Measurements from ENCODE around the gene NTSR1. TPM values are rescaled to one million over a fixed set of nuclear protein-coding genes. Genes with fewer than 3 reads are reported as not detected.

NTSR1 gene
- polyA plus RNA-seq, 1 experiment = 0.09 TPM

GRCh38 chr20:62774762-62775161 is 66.1 kb downstream of the NTSR1 start:
- Histone ChIP-seq H3K4me3 (ENCODE audit: low read depth, low read length) (no peak overlapping the region), H3K27me3 (ENCODE audit: control insufficient read depth, insufficient read depth, low read length) (peaks cover 21% of the 10 kb centered on the region), H3K9me3 (ENCODE audit: control insufficient read depth, insufficient read depth, low read length) (peaks cover 2% of the 10 kb centered on the region; the same call in 1 of the 2 replicates), H3K27ac (ENCODE audit: low read depth, low read length) (no peak overlapping the region)
- TF ChIP-seq CTCF (IDR thresholded peaks at IDR 0.05; ENCODE audit: low read depth, low read length) = no peak
- CTCF ChIA-PET = no interaction called here
- DNase-seq (ENCODE audit: low read depth, low spot score) = no peak
- POLR2A ChIA-PET = no interaction called here

DNA sequence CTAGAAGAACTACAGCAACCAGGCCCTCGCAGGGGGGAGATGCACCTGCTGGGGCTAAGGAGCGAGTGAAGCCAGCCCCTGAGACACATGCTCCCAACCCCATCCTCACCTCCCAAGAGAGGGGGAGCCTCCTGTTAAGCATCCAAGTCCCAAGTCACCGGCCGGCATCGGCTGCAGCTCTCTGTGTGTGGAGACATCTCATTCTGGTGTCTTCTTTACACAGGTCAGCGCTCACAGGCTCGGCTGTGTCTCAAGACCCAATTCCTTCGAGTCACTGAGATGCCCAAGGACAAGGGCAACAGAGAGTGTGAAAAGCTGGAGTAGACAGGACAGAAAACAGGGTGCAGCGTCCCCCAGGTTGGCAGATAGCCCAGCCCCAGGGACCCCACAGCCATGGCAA is 66.6 kb downstream of the NTSR1 start:
- H3K27me3 ChIP-seq (ENCODE audit: control insufficient read depth, insufficient read depth, low read length) = peaks cover 21% of the 10 kb centered on the region
- CTCF ChIA-PET = no interaction called here
- DNase-seq (ENCODE audit: low read depth, low spot score) = no peak

DNA sequence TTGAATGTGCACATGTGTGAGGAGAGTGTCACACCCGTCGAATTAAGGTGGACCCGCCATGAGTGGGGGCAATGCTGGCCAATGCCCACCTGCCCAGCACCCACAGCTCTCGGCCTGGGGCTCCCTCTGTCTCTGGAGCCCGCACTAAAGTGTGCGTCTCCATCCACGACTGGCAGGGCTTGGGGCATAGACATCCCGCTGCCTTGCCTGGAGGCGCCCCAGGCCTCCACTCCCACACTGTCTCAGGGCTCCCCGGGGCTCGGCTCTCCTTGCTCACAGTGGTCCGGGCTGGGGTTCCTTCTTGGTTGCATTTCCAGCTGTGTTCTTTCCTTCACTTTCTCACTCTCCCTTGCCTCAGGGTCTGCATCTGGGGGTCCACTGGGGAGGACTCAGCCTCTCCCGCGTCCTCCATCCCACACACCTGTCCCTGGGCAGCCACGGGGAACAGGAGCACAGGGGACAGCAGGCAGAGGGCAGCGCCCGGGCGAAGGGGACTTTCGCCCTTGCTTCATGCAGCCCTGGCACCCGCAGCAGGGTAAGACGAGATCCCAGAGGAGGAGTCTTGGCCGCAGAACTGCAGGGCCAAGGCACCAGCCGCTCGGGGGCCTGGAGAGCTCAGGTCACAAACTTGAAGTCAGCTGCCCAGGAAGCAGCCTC is 67.5 kb downstream of the NTSR1 start:
- Histone ChIP-seq H3K9me3 (ENCODE audit: control insufficient read depth, insufficient read depth, low read length) (peaks cover 2% of the 10 kb centered on the region; the same call in 1 of the 2 replicates), H3K4me3 (ENCODE audit: low read depth, low read length) (no peak overlapping the region), H3K27ac (ENCODE audit: low read depth, low read length) (no peak overlapping the region), H3K27me3 (ENCODE audit: control insufficient read depth, insufficient read depth, low read length) (peaks cover 21% of the 10 kb centered on the region)
- no peak for DNase-seq (ENCODE audit: low read depth, low spot score)
- ChIA-PET CTCF (no interaction called here), POLR2A (no interaction called here)
- no peak for TF ChIP-seq CTCF (IDR thresholded peaks at IDR 0.05; ENCODE audit: low read depth, low read length)

More for the DNA sequence above, 66.6 kb downstream of the NTSR1 start:
- POLR2A ChIA-PET = no interaction called here
- H3K4me3 ChIP-seq (ENCODE audit: low read depth, low read length) = no peak overlapping the region
- peaks cover 2% of the 10 kb centered on the region; the same call in 1 of the 2 replicates for H3K9me3 ChIP-seq (ENCODE audit: control insufficient read depth, insufficient read depth, low read length)
- no peak overlapping the region for H3K27ac ChIP-seq (ENCODE audit: low read depth, low read length)
- no peak for TF ChIP-seq CTCF (IDR thresholded peaks at IDR 0.05; ENCODE audit: low read depth, low read length)

- POLR2A ChIA-PET = no interaction called here
- no peak for TF ChIP-seq CTCF (IDR thresholded peaks at IDR 0.05; ENCODE audit: low read depth, low read length)
Measured at GRCh38 chr20:62776692-62777527, 68.3 kb downstream of the NTSR1 start.

GRCh38 chr20:62777528-62777830 is 68.8 kb downstream of the NTSR1 start:
- TF ChIP-seq CTCF (IDR thresholded peaks at IDR 0.05; ENCODE audit: low read depth, low read length) = no peak
- POLR2A ChIA-PET = no interaction called here
- H3K27me3 ChIP-seq (ENCODE audit: control insufficient read depth, insufficient read depth, low read length) = peaks cover 18% of the 10 kb centered on the region
- no peak for DNase-seq (ENCODE audit: low read depth, low spot score)
- no peak overlapping the region for H3K27ac ChIP-seq (ENCODE audit: low read depth, low read length)
- CTCF ChIA-PET = no interaction called here
- H3K4me3 ChIP-seq (ENCODE audit: low read depth, low read length) = no peak overlapping the region
- peaks cover 2% of the 10 kb centered on the region; the same call in 1 of the 2 replicates for H3K9me3 ChIP-seq (ENCODE audit: control insufficient read depth, insufficient read depth, low read length)

More at GRCh38 chr20:62776692-62777527, 68.3 kb downstream of the NTSR1 start:
- CTCF ChIA-PET = no interaction called here
- H3K27ac ChIP-seq (ENCODE audit: low read depth, low read length) = no peak overlapping the region
- DNase-seq (ENCODE audit: low read depth, low spot score) = no peak
- H3K27me3 ChIP-seq (ENCODE audit: control insufficient read depth, insufficient read depth, low read length) = peaks cover 17% of the 10 kb centered on the region
- H3K4me3 ChIP-seq (ENCODE audit: low read depth, low read length) = no peak overlapping the region
- H3K9me3 ChIP-seq (ENCODE audit: control insufficient read depth, insufficient read depth, low read length) = peaks cover 2% of the 10 kb centered on the region; the same call in 1 of the 2 replicates

Data from AG04450 (cell line).